ENCODE data around the gene TTLL11. TPM values are rescaled to one million over a fixed set of nuclear protein-coding genes. Genes with fewer than 3 reads are reported as not detected.

Gene TTLL11
- total RNA-seq, 6 donors from 2014 or later: 6.8 to 18.9 (median 12.9) TPM

GRCh38 chr9:122115176-122116035 is 22.3 kb upstream of the TTLL11 start:
- WGBS, 2 donors: 64 to 79% methylated on average over 9 to 12 of the region's 12 CpGs
- no peaks in the 10 kb centered on the region for H3K4me1 ChIP-seq

DNA sequence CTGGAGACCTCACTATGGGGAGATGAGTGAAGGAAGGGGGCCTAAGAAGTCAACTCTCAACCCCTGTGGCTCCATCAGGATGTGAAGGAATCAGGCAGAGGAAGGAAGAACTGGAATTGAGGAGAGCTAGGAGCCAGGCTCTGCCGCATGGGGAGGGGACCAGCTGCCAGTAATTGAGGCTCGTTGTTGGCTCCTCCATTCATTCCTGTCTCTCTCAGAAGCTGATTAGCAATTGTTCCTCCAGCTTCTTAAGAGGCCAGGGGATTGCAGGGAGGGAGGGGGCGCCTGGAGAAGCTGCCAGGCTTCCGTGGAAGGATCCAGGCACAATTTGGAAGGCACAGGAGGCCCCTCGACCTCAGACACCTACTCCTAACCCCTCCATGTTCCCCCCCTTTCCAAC is 20.5 kb upstream of the TTLL11 start:
- no peaks in the 10 kb centered on the region for H3K4me1 ChIP-seq
- ATAC-seq (ENCODE audit: low FRiP score in 2 of 2) (no peak), DNase-seq (no peak)
- no peaks in the 10 kb centered on the region for H3K27me3 ChIP-seq
- 49% methylated on average over 4 to 5 of the region's 5 CpGs for WGBS, 2 donors
- H3K36me3 ChIP-seq: no peaks in the 10 kb centered on the region
- H3K4me3 ChIP-seq: no peak overlapping the region
- H3K9me3 ChIP-seq: no peaks in the 10 kb centered on the region
- no peak overlapping the region for H3K27ac ChIP-seq
- TF ChIP-seq POLR2AphosphoS5 (IDR thresholded peaks at IDR 0.05) (no peak), POLR2A (IDR thresholded peaks at IDR 0.05) (no peak), EP300 (IDR thresholded peaks at IDR 0.05) (no peak)
- TF ChIP-seq, protein P1, sequence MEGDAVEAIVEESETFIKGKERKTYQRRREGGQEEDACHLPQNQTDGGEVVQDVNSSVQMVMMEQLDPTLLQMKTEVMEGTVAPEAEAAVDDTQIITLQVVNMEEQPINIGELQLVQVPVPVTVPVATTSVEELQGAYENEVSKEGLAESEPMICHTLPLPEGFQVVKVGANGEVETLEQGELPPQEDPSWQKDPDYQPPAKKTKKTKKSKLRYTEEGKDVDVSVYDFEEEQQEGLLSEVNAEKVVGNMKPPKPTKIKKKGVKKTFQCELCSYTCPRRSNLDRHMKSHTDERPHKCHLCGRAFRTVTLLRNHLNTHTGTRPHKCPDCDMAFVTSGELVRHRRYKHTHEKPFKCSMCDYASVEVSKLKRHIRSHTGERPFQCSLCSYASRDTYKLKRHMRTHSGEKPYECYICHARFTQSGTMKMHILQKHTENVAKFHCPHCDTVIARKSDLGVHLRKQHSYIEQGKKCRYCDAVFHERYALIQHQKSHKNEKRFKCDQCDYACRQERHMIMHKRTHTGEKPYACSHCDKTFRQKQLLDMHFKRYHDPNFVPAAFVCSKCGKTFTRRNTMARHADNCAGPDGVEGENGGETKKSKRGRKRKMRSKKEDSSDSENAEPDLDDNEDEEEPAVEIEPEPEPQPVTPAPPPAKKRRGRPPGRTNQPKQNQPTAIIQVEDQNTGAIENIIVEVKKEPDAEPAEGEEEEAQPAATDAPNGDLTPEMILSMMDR (IDR thresholded peaks at IDR 0.05): no peak

More at GRCh38 chr9:122115176-122116035, 22.3 kb upstream of the TTLL11 start:
- Histone ChIP-seq H3K27ac (no peak overlapping the region), H3K9me3 (no peaks in the 10 kb centered on the region), H3K27me3 (no peaks in the 10 kb centered on the region), H3K4me3 (no peak overlapping the region), H3K36me3 (no peaks in the 10 kb centered on the region)
- no peak for TF ChIP-seq EP300 (IDR thresholded peaks at IDR 0.05)
- peak in 1 of 2 donors; percentile 43 for DNase-seq
- no peak for ATAC-seq (ENCODE audit: low FRiP score in 2 of 2)

- TF ChIP-seq, protein P1 (IDR thresholded peaks at IDR 0.05): no peak
- TF ChIP-seq POLR2A (IDR thresholded peaks at IDR 0.05) (no peak), POLR2AphosphoS5 (IDR thresholded peaks at IDR 0.05) (no peak), EP300 (IDR thresholded peaks at IDR 0.05) (no peak)
- H3K36me3 ChIP-seq: no peaks in the 10 kb centered on the region
- H3K4me3 ChIP-seq: no peak overlapping the region
- WGBS, 2 donors: 82 to 83% methylated on average over 6 of the region's 6 CpGs
- no peak for ATAC-seq (ENCODE audit: low FRiP score in 2 of 2)
- H3K27ac ChIP-seq: no peak overlapping the region
- no peaks in the 10 kb centered on the region for H3K27me3 ChIP-seq
- H3K9me3 ChIP-seq: no peaks in the 10 kb centered on the region
- DNase-seq: no peak
- H3K4me1 ChIP-seq: no peaks in the 10 kb centered on the region
Observed at GRCh38 chr9:122112238-122112637, 19.1 kb upstream of the TTLL11 start.

GRCh38 chr9:122111413-122112085 is 18.4 kb upstream of the TTLL11 start:
- TF ChIP-seq POLR2AphosphoS5 (IDR thresholded peaks at IDR 0.05) (no peak), POLR2A (IDR thresholded peaks at IDR 0.05) (no peak), EP300 (IDR thresholded peaks at IDR 0.05) (no peak)
- TF ChIP-seq, protein P1 (IDR thresholded peaks at IDR 0.05): no peak
- ATAC-seq (ENCODE audit: low FRiP score in 2 of 2): no peak

GRCh38 chr9:122110100-122110833 is 17.2 kb upstream of the TTLL11 start:
- TF ChIP-seq EP300 (IDR thresholded peaks at IDR 0.05) (no peak), POLR2AphosphoS5 (IDR thresholded peaks at IDR 0.05) (no peak), POLR2A (IDR thresholded peaks at IDR 0.05) (no peak)
- TF ChIP-seq, protein P1 (IDR thresholded peaks at IDR 0.05): no peak
- no peak for ATAC-seq (ENCODE audit: low FRiP score in 2 of 2)

More at GRCh38 chr9:122111413-122112085, 18.4 kb upstream of the TTLL11 start:
- no peaks in the 10 kb centered on the region for H3K36me3 ChIP-seq
- no peak for DNase-seq
- WGBS, 2 donors: 90 to 92% methylated on average over 7 to 9 of the region's 9 CpGs
- no peak overlapping the region for H3K27ac ChIP-seq
- no peaks in the 10 kb centered on the region for H3K27me3 ChIP-seq
- H3K4me1 ChIP-seq: no peaks in the 10 kb centered on the region
- no peaks in the 10 kb centered on the region for H3K9me3 ChIP-seq
- no peak overlapping the region for H3K4me3 ChIP-seq

More at GRCh38 chr9:122110100-122110833, 17.2 kb upstream of the TTLL11 start:
- Histone ChIP-seq H3K27me3 (no peaks in the 10 kb centered on the region), H3K4me1 (no peaks in the 10 kb centered on the region), H3K9me3 (no peaks in the 10 kb centered on the region), H3K27ac (no peak overlapping the region), H3K36me3 (no peaks in the 10 kb centered on the region), H3K4me3 (no peak overlapping the region)
- WGBS, 2 donors: 92 to 97% methylated on average over 3 to 6 of the region's 7 CpGs
- DNase-seq: peak in 1 of 2 donors; percentile 39

All from upper lobe of left lung (tissue), 6 donors.